Loucy (cell line): ENCODE results near the gene SLC39A9.

ENCODE experiments used
- H2AFZ ChIP-seq: fragments of 200-600 bp; sonication (generic); 2 replicates; pipeline ENCODE4 v1.6.0; 2016; ENCODE audit warnings: antibody characterized with exemption, mild to moderate bottlenecking, low read length, moderate library complexity
- H3F3A ChIP-seq: fragments of 200-600 bp; 2 replicates; pipeline ENCODE4 v1.6.0; 2016; ENCODE audit warnings: antibody characterized with exemption, low read depth, mild to moderate bottlenecking
- H3K27me3 ChIP-seq: fragments of 200-600 bp; sonication (generic); 2 replicates; pipeline ENCODE4 v1.6.1; 2014; ENCODE audit warnings: low read length, mild to moderate bottlenecking; ENCODE audit not compliant: insufficient read depth, poor library complexity, severe bottlenecking
- H3K36me3 ChIP-seq: fragments of 200-600 bp; sonication (generic); 2 replicates; pipeline ENCODE4 v1.6.1; 2016; ENCODE audit warnings: low read length; ENCODE audit not compliant: insufficient read depth
- H3K4me1 ChIP-seq: fragments of 200-600 bp; sonication (generic); 2 replicates; pipeline ENCODE4 v1.5.1; 2014; ENCODE audit warnings: low read length, mild to moderate bottlenecking; ENCODE audit not compliant: insufficient read depth, poor library complexity, severe bottlenecking
- H3K4me2 ChIP-seq: fragments of 200-600 bp; sonication (generic); 2 replicates; pipeline ENCODE4 v1.6.0; 2014; ENCODE audit warnings: antibody characterized with exemption, low read length, low read depth, mild to moderate bottlenecking; ENCODE audit not compliant: poor library complexity, severe bottlenecking
- H3K4me3 ChIP-seq: fragments of 200-600 bp; sonication (generic); 2 replicates; pipeline ENCODE4 v1.5.1; 2014; ENCODE audit warnings: low read length, mild to moderate bottlenecking, mixed read lengths; ENCODE audit not compliant: poor library complexity, severe bottlenecking
- H3K79me2 ChIP-seq: fragments of 200-600 bp; sonication (generic); 2 replicates; pipeline ENCODE4 v1.6.1; 2014; ENCODE audit warnings: low read length; ENCODE audit not compliant: insufficient read depth
- H3K9ac ChIP-seq: fragments of 200-600 bp; sonication (generic); 2 replicates; pipeline ENCODE4 v1.6.0; 2014; ENCODE audit warnings: mild to moderate bottlenecking, low read depth, low read length, moderate library complexity; ENCODE audit not compliant: poor library complexity, severe bottlenecking
- H3K9me2 ChIP-seq: fragments of 200-600 bp; sonication (generic); replicated peaks from 2 replicates; pipeline ENCODE4 v1.6.1; 2016; ENCODE audit warnings: low read depth, low read length, mixed read lengths
- H3K9me3 ChIP-seq: fragments of 200-600 bp; sonication (generic); 2 replicates; pipeline ENCODE4 v1.6.1; 2014; ENCODE audit warnings: mild to moderate bottlenecking, antibody characterized with exemption, low read length, low read depth; ENCODE audit not compliant: insufficient read depth
- H4K20me1 ChIP-seq: fragments of 200-600 bp; sonication (generic); 2 replicates; pipeline ENCODE4 v1.6.0; 2014; ENCODE audit warnings: antibody characterized with exemption, low read length, mild to moderate bottlenecking; ENCODE audit not compliant: insufficient read depth, poor library complexity, severe bottlenecking
- EZH2phosphoT487 ChIP-seq: fragments of 200-600 bp; IDR thresholded peaks from 2 replicates; pipeline ENCODE4 v1.6.1; 2018; ENCODE audit warnings: antibody characterized with exemption, mild to moderate bottlenecking, moderate library complexity, borderline replicate concordance
- TF ChIP-seq, protein P1 (sequence below): fragments of 200-600 bp; sonication (generic); conservative IDR thresholded peaks from 2 replicates; pipeline ENCODE4 v1.5.1; 2014; ENCODE audit warnings: mild to moderate bottlenecking, antibody characterized with exemption, low read length

SLC39A9 gene

GRCh38 chr14:69395929-69396328 lies 2.6 kb upstream of the SLC39A9 start:
- Histone ChIP-seq H3K27me3 (no peaks in the 10 kb centered on the region), H3K9ac (peak overlapping the region; percentile 95), H3K9me2 (no peaks in the 10 kb centered on the region), H3F3A (no peaks in the 10 kb centered on the region), H3K79me2 (peaks cover 96% of the 10 kb centered on the region), H3K36me3 (peaks cover 44% of the 10 kb centered on the region), H3K4me2 (peak overlapping the region; percentile 93), H2AFZ (no peak overlapping the region), H3K4me1 (peaks cover 75% of the 10 kb centered on the region), H4K20me1 (peaks cover 87% of the 10 kb centered on the region), H3K9me3 (no peaks in the 10 kb centered on the region), H3K4me3 (peak overlapping the region; percentile 90)
- TF ChIP-seq, protein P1, sequence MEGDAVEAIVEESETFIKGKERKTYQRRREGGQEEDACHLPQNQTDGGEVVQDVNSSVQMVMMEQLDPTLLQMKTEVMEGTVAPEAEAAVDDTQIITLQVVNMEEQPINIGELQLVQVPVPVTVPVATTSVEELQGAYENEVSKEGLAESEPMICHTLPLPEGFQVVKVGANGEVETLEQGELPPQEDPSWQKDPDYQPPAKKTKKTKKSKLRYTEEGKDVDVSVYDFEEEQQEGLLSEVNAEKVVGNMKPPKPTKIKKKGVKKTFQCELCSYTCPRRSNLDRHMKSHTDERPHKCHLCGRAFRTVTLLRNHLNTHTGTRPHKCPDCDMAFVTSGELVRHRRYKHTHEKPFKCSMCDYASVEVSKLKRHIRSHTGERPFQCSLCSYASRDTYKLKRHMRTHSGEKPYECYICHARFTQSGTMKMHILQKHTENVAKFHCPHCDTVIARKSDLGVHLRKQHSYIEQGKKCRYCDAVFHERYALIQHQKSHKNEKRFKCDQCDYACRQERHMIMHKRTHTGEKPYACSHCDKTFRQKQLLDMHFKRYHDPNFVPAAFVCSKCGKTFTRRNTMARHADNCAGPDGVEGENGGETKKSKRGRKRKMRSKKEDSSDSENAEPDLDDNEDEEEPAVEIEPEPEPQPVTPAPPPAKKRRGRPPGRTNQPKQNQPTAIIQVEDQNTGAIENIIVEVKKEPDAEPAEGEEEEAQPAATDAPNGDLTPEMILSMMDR: no peak
- no peak for TF ChIP-seq EZH2phosphoT487

DNA sequence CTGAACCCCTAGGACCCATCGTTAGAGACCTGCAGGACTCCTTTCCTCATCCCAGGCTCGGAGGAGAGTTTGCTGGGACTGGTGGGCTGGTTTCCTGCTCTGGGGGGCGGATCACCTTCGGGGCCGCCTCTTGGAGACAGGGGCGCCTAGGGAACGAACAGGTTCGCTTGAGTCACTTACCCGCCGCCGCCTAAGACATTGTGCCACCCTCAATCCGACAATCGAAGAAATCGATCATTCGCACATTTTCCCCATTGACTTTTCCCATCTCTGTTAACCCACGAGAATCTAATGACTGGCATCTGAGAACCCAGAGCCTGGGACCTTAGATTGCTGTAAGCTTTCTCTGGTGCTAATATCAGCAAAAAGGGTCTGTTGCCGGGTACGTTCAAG lies 322 bp downstream of the SLC39A9 start:
- Histone ChIP-seq H3F3A (no peaks in the 10 kb centered on the region), H3K4me3 (peak overlapping the region; percentile 90), H3K9me2 (no peaks in the 10 kb centered on the region), H4K20me1 (peaks cover 76% of the 10 kb centered on the region), H3K4me2 (peak overlapping the region; percentile 94), H3K79me2 (peaks cover 93% of the 10 kb centered on the region), H3K36me3 (peaks cover 23% of the 10 kb centered on the region; the same call in 1 of the 2 replicates), H3K4me1 (peaks cover 72% of the 10 kb centered on the region), H3K9ac (peak overlapping the region; percentile 95), H3K27me3 (no peaks in the 10 kb centered on the region), H2AFZ (peak overlapping the region; percentile 95), H3K9me3 (no peaks in the 10 kb centered on the region)
- no peak for TF ChIP-seq EZH2phosphoT487
- TF ChIP-seq, protein P1: no peak

- Histone ChIP-seq H3K27me3 (no peaks in the 10 kb centered on the region), H3F3A (no peaks in the 10 kb centered on the region), H3K9me3 (no peaks in the 10 kb centered on the region), H3K4me1 (peaks cover 76% of the 10 kb centered on the region), H3K4me3 (peak overlapping the region; percentile 90), H3K4me2 (peak overlapping the region; percentile 94), H3K9ac (peak overlapping the region; percentile 95), H2AFZ (no peak overlapping the region), H3K79me2 (peaks cover 93% of the 10 kb centered on the region), H3K9me2 (no peaks in the 10 kb centered on the region), H3K36me3 (peaks cover 14% of the 10 kb centered on the region; the same call in 1 of the 2 replicates), H4K20me1 (peaks cover 74% of the 10 kb centered on the region)
- TF ChIP-seq, protein P1: no peak
- TF ChIP-seq EZH2phosphoT487: no peak
These were observed 1.3 kb downstream of the SLC39A9 start for GRCh38 chr14:69399750-69400149.
